Suprapubic skin (tissue), 3 donors: ENCODE data around the gene FKBP5.

Experiments
- CTCF ChIP-seq, 2 donors: fragments of 200-600 bp in 1 of 2; fragments of 450-650 bp in 1 of 2; sonication (generic) in 1 of 2; IDR thresholded peaks; one replicate each; pipeline ENCODE4 v1.5.1; 2016 to 2019; ENCODE audit warnings: antibody characterized with exemption in 2 of 2, mild to moderate bottlenecking in 1 of 2, moderate library complexity in 1 of 2
- POLR2A ChIP-seq, 2 donors: fragments of 450-650 bp; IDR thresholded peaks; one replicate each; pipeline ENCODE4 v1.6.1; 2017; ENCODE audit warnings: antibody characterized with exemption in 2 of 2, mild to moderate bottlenecking in 2 of 2, moderate library complexity in 2 of 2

DNA sequence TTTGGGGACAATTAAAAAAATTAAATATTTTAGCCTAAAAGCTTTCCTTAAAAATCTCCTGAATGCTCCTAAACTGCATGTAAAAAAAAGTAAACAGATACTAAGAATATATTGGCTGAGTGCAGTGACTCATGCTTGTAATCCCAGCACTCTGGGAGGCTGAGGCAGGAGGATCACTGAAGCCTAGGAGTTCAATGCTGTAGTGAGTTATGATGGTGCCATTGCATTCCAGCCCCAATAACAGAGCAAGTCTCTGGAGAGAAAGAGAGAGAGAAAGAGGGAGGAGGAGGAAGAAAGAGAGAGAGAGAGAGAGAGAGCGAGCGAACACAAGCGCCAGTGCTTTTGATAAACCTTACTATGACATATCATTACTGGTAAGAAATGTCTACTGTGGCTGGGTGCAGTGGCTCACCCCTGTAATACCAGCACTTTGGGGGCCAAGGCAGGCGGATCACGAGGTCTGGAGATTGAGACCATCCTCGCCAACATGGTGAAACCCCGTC, 58.8 kb downstream of the FKBP5 start:
- TF ChIP-seq CTCF (IDR thresholded peaks at IDR 0.05) (no peak), POLR2A (IDR thresholded peaks at IDR 0.05) (no peak)
